NCI-H1436 (cell line): ENCODE data around the gene ATXN1.
"Not testable (repeated sequence)": the region's sequence is repeated elsewhere in the genome, so short reads cannot be mapped to it uniquely, and the experiment has no call there.

Source experiments
- DNase-seq: peaks from one replicate; lab custom pipeline; 2025; lab: John Stamatoyannopoulos, UW

ATXN1 gene

DNA sequence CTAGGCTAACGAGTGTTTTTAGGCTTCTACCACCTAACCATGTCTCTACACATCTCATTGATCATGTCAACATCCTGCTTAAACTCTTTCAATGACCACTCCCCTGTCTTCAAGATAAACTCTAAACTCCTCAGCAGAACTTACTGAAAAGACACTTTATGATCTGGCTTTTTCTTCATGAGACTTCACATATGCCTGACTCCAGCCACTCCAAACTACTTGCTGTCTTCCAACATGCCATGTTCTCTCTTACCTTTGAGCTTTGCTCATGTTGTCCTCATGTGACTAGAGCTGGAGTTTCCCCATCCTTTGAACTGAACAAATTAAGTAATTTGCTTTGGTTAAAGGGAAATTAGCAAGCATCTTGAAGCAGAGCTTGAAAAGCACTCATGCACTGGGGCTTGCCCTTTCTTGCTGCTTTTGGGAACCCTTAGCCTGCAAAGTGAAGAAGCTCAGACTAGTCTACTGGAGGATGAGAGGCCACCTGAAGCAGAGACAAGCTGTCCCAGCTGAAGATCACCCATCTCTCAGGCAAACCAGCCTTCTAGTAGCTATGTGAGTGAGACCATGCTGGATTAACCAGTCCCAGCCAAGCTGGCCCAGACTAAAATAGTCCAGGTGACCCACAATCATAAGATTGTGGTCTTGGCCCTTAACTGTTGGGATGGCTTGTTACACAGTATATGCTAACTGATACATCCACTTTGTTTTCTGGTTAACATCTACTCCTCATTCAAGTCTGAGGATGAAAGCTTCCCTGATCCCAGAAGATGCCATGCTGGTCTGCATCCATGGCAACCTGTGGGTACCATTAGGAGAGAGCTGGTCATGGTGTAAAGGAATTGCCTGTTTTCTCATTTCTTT is 287.1 kb downstream of the ATXN1 start:
- DNase-seq = no peak

DNA sequence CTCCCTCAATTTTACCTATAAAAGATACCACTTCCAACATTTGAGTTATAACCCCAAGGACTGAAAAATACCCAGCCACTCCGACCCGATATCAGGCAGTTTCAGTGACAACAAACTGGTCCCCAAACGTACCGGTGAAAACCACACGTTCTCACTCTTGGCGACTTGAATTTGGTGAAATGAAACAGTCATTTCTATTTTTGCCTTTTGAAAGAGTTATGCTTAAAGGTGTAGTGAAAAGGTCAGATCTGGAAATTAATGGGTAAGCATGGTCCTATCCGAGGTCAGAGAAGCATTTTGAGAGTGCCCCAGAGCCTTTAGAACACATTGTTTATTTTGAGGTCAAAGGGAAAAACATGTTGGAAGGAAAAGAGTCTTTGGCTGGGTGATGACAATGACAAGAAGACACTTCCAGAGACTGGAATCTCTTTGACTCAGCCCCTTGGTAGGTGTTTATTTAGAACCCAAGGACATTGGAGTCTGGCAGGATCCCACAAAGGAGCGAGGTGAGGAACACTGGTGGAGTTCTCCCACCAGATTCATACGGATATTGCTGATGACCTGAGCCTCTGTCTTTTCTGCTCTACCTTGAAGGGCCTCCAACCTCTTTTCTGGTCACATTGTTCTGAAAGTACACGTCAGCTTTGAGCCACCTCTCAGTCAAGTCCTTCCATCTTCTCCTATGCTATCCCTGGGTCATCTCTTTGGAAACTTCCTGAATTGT is 287.9 kb downstream of the ATXN1 start:
- DNase-seq = no peak

DNA sequence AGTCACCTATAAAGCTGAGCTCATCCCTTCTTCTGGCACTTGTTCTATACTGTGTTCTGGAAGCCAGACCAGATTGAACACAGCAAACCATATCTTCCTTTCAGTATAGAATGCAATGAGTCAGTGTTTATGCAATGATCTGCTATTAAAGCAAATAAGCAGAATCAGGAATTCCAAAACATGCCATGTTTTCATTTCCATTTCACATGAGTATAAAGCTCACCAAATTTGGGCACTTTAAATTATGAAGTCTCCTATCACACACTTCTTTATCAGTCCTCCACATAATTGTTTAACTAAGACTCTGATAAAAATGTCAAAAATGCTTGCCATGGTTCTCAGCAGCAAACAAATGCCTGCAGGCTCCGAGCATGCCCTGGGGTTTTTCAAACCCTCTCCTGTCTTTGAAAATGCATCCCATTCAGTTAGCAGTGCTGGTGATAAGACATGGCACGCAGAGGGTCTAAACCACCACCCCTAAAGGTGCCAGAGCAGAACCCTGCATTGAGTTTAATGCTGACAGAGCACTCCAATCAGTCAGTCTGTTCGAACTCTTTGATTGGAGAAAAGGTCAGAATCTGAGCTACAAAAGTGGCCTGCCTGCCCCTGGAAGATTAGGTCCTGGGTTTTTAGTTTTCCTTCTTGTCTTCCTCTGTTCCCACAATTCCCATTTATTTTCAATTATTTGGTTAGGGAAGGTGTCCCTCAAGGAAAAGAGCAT is 288.8 kb downstream of the ATXN1 start:
- DNase-seq = no peak

DNA sequence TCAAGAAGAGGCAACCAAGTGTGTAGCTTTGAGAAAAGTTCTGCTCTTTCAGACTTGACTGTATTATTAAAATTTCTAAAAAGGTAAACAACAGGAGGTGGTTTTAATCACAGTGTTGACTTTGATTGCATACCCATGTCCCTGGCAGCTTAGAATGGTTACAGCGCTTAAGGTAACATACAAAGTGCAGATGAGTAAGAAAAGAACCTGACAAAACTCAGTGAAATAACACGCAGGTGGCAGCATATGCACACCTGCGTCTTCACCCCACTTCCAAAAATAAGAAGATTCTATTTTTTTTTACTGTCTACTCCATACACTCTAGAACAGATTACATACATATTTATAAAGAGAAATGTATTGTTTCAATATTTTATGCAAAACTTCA is 289.4 kb downstream of the ATXN1 start:
- no peak for DNase-seq

DNA sequence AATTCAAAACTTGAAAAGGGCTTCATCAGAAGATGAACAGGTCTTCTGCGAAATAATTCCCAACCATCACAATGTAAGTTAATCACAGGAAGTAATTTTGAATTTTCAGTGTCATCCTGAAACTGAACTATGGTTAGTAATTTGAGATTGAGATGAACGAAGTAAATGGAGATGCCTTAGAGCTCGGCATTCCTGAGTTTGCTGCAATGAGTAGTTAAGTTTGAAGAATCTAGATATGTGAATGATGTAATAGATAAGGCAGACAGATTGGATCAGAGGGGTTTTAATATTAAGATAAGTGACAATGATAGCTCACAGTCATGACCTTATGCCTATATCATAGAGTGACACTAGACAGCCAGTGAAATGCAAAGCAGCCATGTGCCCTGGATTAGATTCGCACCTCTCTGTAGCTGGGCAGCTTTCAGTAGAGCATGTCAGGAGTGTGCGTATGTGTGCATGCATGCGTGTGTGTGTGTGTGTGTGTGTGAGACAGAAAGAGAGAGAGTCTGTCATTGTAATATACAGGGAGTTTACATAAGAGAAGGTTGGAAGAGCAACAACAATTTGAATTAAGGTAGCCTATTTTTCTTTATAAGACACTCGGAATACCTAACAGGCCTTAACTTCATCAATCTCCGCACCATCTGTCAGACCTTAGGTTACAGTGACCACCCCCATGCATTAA is 289.9 kb downstream of the ATXN1 start:
- no peak for DNase-seq

DNA sequence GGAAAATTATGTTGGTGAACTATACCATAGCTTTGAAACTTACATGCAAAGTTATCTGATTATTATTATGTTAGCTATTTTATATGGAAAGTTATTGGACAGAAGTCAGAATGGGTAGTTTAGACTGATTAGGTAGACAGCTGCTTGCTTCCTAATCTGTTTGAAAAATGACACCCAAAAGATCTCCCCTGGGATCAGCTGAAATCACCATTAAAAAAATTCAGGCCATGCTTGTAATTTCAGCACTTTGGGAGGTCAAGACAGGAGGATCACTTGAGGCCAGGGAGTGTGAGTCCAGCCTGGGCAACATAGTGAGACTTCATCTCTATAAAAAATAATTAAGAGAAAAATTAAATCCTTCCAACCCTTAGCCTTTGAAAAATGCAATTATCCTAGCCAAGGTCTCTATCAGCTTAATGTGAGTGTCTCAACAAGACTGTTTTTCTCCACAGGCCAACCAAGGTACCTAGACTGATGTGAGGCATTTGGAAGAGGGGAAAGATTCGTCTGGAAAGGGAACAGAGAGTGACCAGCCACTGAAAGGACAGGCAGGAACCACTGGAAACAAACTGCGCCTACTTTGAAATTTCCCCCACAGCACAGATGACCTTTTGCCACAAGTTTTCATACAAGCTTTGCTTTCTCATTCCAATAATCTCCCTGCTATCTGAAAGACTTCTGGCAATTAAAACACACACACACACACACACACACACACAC is 290.6 kb downstream of the ATXN1 start:
- peak; percentile 26 for DNase-seq

DNA sequence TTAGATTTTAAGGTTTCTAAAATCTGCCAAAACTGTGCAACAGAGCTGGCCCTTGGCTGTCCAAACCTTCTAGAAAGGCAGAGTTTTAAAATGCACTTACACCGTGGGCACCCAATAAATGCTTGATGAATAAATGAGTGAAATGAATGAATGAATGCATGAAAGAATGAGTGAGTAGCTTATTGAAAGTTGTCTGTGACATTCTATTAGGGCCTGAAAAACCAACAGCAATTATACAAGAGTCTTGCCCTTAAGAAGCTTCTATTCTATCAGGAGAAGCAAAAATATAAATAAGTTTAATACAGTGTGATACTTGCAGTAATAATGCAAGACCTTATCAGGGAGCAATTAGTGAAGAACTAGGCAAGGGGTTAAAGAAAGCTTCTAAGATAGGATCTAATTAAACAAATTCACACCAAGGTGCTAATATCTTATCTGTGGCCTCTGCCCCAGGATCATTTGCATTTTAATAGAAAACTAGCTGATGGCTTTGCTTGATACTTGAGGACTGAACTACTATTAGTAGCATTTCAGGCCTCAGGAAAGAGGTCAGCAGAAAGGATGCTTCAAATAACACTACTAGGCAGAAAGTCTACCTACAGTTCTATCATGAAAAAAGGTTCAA is 292.2 kb downstream of the ATXN1 start:
- DNase-seq = no peak

DNA sequence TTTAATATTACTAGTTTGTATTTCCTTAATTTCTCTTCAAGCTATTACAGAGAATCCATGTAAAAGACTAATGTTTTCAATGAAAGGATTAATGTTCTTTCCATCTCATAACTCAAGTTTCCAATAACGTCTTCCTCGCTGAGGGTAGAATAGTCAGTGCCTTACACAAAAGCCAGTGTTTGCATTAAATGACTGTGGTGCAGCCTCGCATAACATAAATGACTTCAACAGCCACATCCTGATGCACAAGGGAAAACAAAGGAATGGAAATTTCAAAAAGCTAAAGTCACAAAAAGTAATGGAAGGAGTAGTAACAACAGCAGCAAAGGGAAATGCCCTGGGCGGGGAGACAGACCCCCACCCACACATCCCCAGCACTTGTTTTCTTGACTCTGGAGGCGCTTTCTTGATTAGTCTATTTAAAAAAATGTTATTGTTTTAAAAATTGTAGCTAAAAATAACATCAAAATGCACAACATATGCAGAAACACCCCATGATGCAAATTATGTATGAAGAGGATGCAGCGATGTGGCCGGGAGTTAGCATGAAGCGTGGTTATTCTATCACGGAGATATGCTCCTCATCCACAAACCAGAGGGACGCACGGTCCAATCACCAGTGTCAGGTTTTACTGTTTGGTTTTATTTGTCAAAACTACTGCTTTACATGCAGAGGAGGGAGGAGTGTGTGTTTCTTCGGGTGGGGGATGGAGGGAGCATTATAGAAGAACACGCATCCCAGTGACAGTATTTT is 294.3 kb downstream of the ATXN1 start:
- no peak for DNase-seq

DNA sequence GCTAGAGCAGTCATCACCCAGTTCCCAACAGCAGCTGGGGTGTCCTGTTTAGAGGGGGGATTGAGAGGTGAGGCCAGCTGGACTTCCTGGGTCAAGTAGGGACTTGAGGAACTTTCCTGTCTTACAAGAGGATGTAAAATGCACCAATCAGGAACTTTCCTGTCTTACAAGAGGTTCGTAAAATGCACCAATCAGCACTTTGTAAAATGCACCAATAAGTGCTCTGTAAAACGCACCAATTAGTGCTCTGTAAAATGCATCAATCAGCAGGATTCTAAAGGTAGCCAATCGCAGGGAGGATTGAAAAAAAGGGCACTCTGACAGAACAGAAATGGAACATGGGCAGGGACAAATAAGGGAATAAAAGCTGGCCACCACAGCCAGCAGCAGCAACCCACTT is 297.2 kb downstream of the ATXN1 start:
- DNase-seq = no peak

DNA sequence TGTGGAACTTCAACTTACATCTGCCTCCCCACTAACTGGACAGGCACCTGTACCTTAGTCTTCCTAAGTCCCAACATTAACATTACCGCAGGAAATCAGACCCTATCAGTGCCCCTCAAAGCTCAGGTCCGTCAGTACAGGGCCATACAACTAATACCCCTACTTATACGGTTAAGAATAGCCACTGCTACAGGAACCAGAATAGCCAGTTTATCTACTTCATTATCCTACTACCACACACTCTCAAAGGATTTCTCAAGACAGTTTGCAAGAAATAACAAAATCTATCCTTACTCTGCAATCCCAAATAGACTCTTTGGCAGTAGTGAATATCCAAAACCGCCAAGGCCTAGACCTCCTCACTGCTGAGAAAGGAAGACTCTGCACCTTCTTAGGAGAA is 298.0 kb downstream of the ATXN1 start:
- DNase-seq = not testable (repeated sequence)

DNA sequence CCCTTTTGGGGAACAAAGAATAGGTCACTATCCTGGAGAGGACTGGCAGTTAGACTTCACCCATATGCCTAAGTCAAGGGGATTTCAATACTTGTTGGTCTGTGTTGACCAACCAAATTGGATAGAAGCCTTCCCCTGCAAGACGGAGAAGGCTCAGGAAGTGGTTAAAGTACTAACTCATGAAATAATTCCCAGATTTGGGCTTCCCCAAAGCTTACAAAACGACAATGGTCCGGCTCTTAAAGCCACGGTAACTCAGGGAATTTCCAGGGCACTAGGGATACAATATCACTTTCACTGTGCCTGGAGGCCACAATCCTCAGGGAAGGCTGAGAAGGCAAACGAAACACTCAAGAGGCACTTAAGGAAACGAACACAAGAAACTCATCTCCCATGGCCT is 299.8 kb downstream of the ATXN1 start:
- no peak for DNase-seq

DNA sequence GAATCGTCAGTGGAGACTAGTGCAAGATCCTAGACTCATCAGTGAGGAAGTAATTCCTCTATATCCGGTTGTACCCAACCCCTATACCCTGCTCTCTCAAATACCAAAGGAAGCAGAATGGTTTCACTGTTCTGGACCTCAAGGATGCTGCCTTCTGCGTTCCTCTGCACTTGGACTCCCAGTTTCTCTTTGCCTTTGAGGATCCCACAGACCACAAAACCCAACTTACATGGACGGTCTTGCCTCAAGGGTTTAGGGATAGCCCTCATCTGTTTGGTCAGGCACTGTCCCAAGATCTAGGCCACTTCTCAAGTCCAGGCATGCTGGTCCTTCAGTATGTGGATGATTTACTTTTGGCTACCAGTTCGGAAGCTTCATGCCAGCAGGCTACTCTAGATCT is 301.8 kb downstream of the ATXN1 start:
- not testable (repeated sequence) for DNase-seq

DNA sequence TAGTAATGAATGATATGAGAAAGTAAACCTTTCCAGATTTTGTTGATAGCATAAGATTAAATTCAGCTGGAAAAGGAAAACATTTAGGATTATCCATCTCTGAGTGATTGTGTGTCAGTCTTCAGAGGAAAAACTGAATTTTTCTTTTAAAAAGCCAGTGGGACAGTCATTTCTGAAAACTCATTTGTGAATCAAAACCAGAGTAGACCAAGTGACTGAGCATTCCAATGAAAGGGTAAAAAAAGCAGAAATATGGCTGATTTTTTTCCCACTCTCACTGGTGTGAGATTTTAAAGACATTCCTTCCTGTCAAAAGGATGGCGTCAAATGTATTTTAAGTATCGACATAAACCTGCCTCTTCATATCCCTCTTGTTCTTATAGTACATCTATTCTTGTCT is 308.9 kb downstream of the ATXN1 start:
- DNase-seq = no peak

DNA sequence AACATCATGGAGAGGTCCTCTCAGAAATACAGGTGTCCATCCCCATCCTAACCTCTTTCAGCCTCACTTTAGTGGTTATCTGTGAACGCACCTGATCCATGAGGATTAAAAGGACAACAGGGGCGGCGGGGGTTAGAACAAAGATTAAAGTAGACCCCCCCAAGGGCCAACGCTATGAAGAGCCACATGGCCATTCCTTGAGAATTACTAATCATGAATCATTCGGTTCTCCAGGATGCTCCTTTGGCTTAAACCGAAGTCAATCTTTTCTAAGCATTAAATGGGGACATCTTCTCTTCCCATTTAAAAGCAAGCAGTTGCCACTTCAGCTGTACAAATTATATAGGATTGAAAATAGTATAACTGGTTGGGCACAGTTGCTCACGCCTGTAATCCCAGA is 310.4 kb downstream of the ATXN1 start:
- DNase-seq = no peak

DNA sequence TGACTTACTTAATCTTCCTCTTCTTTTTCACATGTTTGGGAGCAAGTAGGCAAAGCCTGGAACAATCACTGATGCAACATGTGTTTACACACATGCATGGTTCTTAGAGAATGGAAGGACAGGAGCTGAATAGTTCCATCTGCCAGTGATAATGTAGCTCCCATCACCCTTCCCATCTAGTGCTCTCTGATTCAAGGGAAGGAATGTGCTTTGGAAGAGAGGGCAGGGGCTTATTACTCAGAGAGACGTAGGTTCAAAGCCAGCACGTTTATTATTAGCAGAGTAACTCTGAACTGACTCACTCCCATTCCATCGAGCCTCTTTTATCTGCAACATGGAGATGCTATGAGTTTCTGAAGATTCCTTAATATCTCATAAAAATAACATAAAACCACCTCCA is 311.0 kb downstream of the ATXN1 start:
- no peak for DNase-seq

DNA sequence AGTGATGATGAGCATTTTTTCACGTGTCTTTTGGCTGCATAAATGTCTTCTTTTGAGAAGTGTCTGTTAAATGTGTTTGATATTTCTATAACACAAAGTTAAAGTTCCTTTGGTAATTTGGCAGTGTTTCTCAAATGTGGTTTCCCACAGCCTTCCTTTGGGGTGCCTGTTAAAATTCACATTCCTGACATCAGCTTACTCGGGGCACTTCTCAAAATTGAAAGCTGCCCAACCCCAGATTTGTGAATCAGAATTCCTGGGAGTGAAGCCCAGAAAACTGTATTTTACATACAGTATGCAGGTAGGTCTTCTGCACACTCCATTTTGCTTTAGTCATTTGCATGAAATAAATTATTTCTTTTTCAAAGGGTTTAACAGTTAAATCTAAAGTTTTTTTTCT is 315.0 kb downstream of the ATXN1 start:
- DNase-seq = no peak

DNA sequence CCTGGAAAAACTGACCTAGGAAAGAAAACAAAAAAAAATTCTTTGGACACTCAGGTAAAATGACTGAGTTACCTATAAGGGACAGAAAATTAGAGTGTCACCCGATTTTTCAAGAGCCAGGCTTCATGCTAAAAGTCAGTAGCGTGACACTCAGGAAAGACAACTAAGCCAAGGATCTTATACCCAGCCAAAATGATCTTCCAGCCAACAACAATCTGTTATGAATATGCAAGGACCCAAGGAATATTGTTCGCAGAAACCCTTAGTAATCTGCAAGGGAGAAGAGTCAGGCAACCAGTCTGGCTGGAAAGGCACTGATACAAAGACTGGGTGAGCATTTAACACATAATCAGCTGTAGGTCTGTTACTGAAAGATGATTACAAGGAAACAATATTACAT is 319.2 kb downstream of the ATXN1 start:
- no peak for DNase-seq

DNA sequence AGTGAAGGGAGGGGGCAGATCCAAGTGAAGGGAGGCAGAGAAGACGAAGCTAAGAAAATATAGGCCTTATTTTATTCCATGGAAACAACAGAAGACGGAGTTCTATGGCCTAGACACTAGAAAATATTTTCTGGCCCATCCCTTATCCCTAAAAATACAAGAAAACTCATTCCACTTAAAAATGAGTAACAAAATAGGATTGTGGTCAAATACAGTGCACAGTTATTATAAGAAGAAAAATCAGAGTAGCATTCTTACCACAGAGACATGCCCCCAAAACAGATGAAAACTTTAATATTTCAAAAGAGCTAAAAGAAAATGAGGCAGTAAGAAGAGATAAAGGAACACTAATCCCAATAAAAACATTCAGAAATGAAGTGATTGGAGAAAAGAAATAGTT is 320.0 kb downstream of the ATXN1 start:
- DNase-seq = no peak

DNA sequence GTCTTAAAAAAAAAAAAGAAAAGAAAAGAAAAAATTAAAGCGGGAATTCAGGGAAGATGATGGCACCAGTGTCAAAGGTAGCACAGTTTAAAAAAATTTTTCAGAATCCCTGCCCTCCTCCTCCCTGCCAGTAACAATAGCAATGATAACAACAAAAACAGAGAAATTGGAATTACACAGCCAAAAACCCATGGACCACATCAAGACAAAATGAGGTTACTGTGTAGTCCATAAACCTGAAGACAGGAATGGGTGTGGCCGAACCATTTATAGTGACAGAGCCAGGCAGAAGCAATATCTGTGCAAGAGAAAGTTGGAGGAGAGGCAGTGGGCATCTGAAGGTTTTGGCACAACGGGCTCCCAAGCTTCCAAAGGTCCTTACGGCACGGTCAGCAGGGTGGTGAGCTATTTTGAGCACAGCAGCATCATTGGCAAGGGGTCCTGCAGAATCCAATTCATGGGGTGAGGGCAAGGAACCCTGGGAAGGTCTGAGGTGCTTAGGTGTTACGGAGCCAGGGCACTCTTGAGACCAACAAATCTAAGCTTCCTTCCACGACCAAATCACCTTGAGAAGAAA is 320.5 kb downstream of the ATXN1 start:
- DNase-seq = no peak
